CD4-positive, CD25-positive, alpha-beta regulatory T cell (primary cell): ENCODE measurements around the gene PRR15. TPM values are rescaled to one million over a fixed set of nuclear protein-coding genes. Genes with fewer than 3 reads are reported as not detected.

ENCODE experiments used
- ATAC-seq, 2 donors: fragments of 150-1000 bp; cut with Tn5 transposase; one replicate each; pipeline ENCODE4 v1.10.0; 2021; ENCODE audit warnings: low read depth in 2 of 2, moderate number of reproducible peaks in 2 of 2, moderate library complexity in 1 of 2
- DNase-seq, 3 donors: peaks; one replicate each; pipeline versions ENCODE4 v3.0.0 to v3.0.0-alpha.2; 2012 to 2022; ENCODE audit warnings: mixed read lengths in 1 of 3
- H3K27ac ChIP-seq: one replicate; pipeline ENCODE4 v1.7.0; 2013; ENCODE audit warnings: mild to moderate bottlenecking, low read length; ENCODE audit not compliant: insufficient read depth, poor library complexity, severe bottlenecking
- H3K27me3 ChIP-seq: one replicate; pipeline ENCODE4 v1.7.0; 2013; ENCODE audit warnings: low read length; ENCODE audit not compliant: control insufficient read depth, insufficient read depth
- H3K36me3 ChIP-seq: one replicate; pipeline ENCODE4 v1.7.0; 2013; ENCODE audit warnings: mild to moderate bottlenecking, low read length, moderate library complexity; ENCODE audit not compliant: control insufficient read depth, insufficient read depth
- H3K4me1 ChIP-seq: 2 replicates; pipeline ENCODE4 v1.7.0; 2013; ENCODE audit warnings: mild to moderate bottlenecking, low read length; ENCODE audit not compliant: insufficient read depth, control insufficient read depth, poor library complexity, severe bottlenecking
- H3K4me3 ChIP-seq: one replicate; pipeline ENCODE4 v1.7.0; 2013; ENCODE audit warnings: low read depth, mild to moderate bottlenecking, low read length, moderate library complexity
- H3K9me3 ChIP-seq, 2 experiments: 1 replicate in 1 of 2; 2 replicates in 1 of 2; pipeline ENCODE4 v1.7.0; 2013; ENCODE audit warnings: low read length in 2 of 2, mild to moderate bottlenecking in 1 of 2, moderate library complexity in 1 of 2; ENCODE audit not compliant: control insufficient read depth in 2 of 2
- H3K27ac Mint-ChIP-seq, 3 donors: one replicate each; pipeline ENCODE4 v1.8.0; 2020 to 2022; ENCODE audit warnings: mild to moderate bottlenecking in 3 of 3, mixed read lengths in 3 of 3, moderate library complexity in 2 of 3
- H3K27me3 Mint-ChIP-seq: one replicate; pipeline ENCODE4 v1.8.0; 2022; ENCODE audit warnings: mild to moderate bottlenecking, mixed read lengths
- H3K36me3 Mint-ChIP-seq: one replicate; pipeline ENCODE4 v1.8.0; 2020; ENCODE audit warnings: mixed read lengths
- H3K4me1 Mint-ChIP-seq, 4 donors: one replicate each; pipeline ENCODE4 v1.8.0; 2020 to 2022; ENCODE audit warnings: mixed read lengths in 4 of 4, mild to moderate bottlenecking in 1 of 4
- H3K4me3 Mint-ChIP-seq, 4 donors: one replicate each; pipeline ENCODE4 v1.8.0; 2020 to 2022; ENCODE audit warnings: mild to moderate bottlenecking in 4 of 4, mixed read lengths in 4 of 4, moderate library complexity in 3 of 4
- H3K9me3 Mint-ChIP-seq, 7 donors: one replicate each; pipeline ENCODE4 v1.8.0; 2020 to 2022; ENCODE audit warnings: mixed read lengths in 7 of 7, mild to moderate bottlenecking in 3 of 7, moderate library complexity in 2 of 7
- polyA plus RNA-seq, 4 donors: library from polyadenylated mRNA; unstranded; fragments of 300-500 nt; fragmentation: Illumina TruSeq; gene quantifications; one replicate each; pipeline ENCODE4 v1.2.3, GENCODE V29; 2021
- total RNA-seq: library from RNA; stranded (reverse); gene quantifications from one replicate; pipeline ENCODE4 v1.2.3, GENCODE V29; 2022

The PRR15 gene
- total and polyA plus RNA-seq, 5 donors from 2014 or later, result not detected

- no peak overlapping the region for H3K27ac Mint-ChIP-seq
- no peak overlapping the region for H3K4me3 Mint-ChIP-seq
- no peaks in the 10 kb centered on the region for H3K36me3 ChIP-seq
- H3K4me1 Mint-ChIP-seq, result no peaks in the 10 kb centered on the region
- no peak overlapping the region for H3K27ac ChIP-seq
- no peaks in the 10 kb centered on the region for H3K9me3 ChIP-seq
- H3K9me3 Mint-ChIP-seq, result peaks cover 0 to 3% (median 0%) of the 10 kb centered on the region in 7 donors
- ATAC-seq (no peak), DNase-seq (no peak)
- H3K4me3 ChIP-seq, result no peak overlapping the region
- H3K27me3 Mint-ChIP-seq, result no peaks in the 10 kb centered on the region
- H3K36me3 Mint-ChIP-seq, result no peaks in the 10 kb centered on the region
- H3K27me3 ChIP-seq, result no peaks in the 10 kb centered on the region
- no peaks in the 10 kb centered on the region for H3K4me1 ChIP-seq
Measured at GRCh38 chr7:29611941-29612544, 48.4 kb downstream of the PRR15 start.

GRCh38 chr7:29612596-29612995, 49.0 kb downstream of the PRR15 start:
- Histone ChIP-seq H3K27me3 (no peaks in the 10 kb centered on the region), H3K36me3 (no peaks in the 10 kb centered on the region), H3K4me3 (no peak overlapping the region), H3K27ac (no peak overlapping the region), H3K4me1 (no peaks in the 10 kb centered on the region), H3K9me3 (no peaks in the 10 kb centered on the region)
- peaks cover 0 to 5% (median 0%) of the 10 kb centered on the region in 7 donors for H3K9me3 Mint-ChIP-seq
- no peaks in the 10 kb centered on the region for H3K36me3 Mint-ChIP-seq
- ATAC-seq (no peak), DNase-seq (no peak)
- no peak overlapping the region for H3K4me3 Mint-ChIP-seq
- no peaks in the 10 kb centered on the region for H3K27me3 Mint-ChIP-seq
- H3K27ac Mint-ChIP-seq, result no peak overlapping the region
- H3K4me1 Mint-ChIP-seq, result no peaks in the 10 kb centered on the region

GRCh38 chr7:29613100-29613499, 49.5 kb downstream of the PRR15 start:
- H3K27me3 Mint-ChIP-seq, result no peaks in the 10 kb centered on the region
- Histone ChIP-seq H3K27me3 (no peaks in the 10 kb centered on the region), H3K27ac (no peak overlapping the region), H3K36me3 (no peaks in the 10 kb centered on the region), H3K9me3 (no peaks in the 10 kb centered on the region), H3K4me3 (no peak overlapping the region), H3K4me1 (no peaks in the 10 kb centered on the region)
- no peaks in the 10 kb centered on the region for H3K4me1 Mint-ChIP-seq
- H3K27ac Mint-ChIP-seq, result no peak overlapping the region
- peaks cover 0 to 6% (median 0%) of the 10 kb centered on the region in 7 donors for H3K9me3 Mint-ChIP-seq
- no peaks in the 10 kb centered on the region for H3K36me3 Mint-ChIP-seq
- H3K4me3 Mint-ChIP-seq, result no peak overlapping the region
- ATAC-seq, result no peak
- DNase-seq, result no peak

GRCh38 chr7:29614229-29614628, 50.6 kb downstream of the PRR15 start:
- ATAC-seq, result no peak
- Mint-ChIP-seq H3K27me3 (no peaks in the 10 kb centered on the region), H3K36me3 (no peaks in the 10 kb centered on the region), H3K4me1 (no peaks in the 10 kb centered on the region), H3K4me3 (no peak overlapping the region), H3K9me3 (peaks cover 0 to 6% (median 0%) of the 10 kb centered on the region in 7 donors), H3K27ac (no peak overlapping the region)
- Histone ChIP-seq H3K27ac (no peak overlapping the region), H3K9me3 (no peaks in the 10 kb centered on the region), H3K36me3 (no peaks in the 10 kb centered on the region), H3K4me3 (no peak overlapping the region), H3K27me3 (no peaks in the 10 kb centered on the region), H3K4me1 (no peaks in the 10 kb centered on the region)
- DNase-seq, result no peak

Other genes starting within 250 kb of the PRR15 start
- not detected for gene WIPF3, start 242.7 kb downstream of the PRR15 start, total RNA-seq
- not detected for gene WIPF3, start 242.7 kb downstream of the PRR15 start, polyA plus RNA-seq